GM18507 (cell line): ENCODE data around the gene CDK15.

Experiments
- DNase-seq: peaks from one replicate; pipeline ENCODE4 v3.0.0; 2011; ENCODE audit warnings: low read depth; ENCODE audit not compliant: insufficient read length; ENCODE audit errors: extremely low spot score
- FAIRE-seq: peaks from 2 replicates; lab custom pipeline; 2011; peaks lifted over from hg19 to GRCh38; lab: Jason Lieb, UNC

The CDK15 gene

GRCh38 chr2:201925056-201925455 lies 118.7 kb downstream of the CDK15 start:
- DNase-seq = no peak
- no peak for FAIRE-seq

GRCh38 chr2:201926067-201926466 lies 119.7 kb downstream of the CDK15 start:
- FAIRE-seq = no peak

GRCh38 chr2:201928363-201928762 lies 122.0 kb downstream of the CDK15 start:
- DNase-seq (no peak), FAIRE-seq (no peak)

More at GRCh38 chr2:201926067-201926466, 119.7 kb downstream of the CDK15 start:
- DNase-seq = no peak

- no peak for DNase-seq
Observed at GRCh38 chr2:201929281-201930026, 123.1 kb downstream of the CDK15 start.

GRCh38 chr2:201930043-201930442 lies 123.7 kb downstream of the CDK15 start:
- FAIRE-seq (no peak), DNase-seq (no peak)

More at GRCh38 chr2:201929281-201930026, 123.1 kb downstream of the CDK15 start:
- FAIRE-seq = no peak

- DNase-seq = no peak
- no peak for FAIRE-seq
Observed at GRCh38 chr2:201930831-201931230, 124.5 kb downstream of the CDK15 start.

- DNase-seq (no peak), FAIRE-seq (no peak)
Observed at GRCh38 chr2:201931475-201931874, 125.1 kb downstream of the CDK15 start.

GRCh38 chr2:201931951-201932350 lies 125.6 kb downstream of the CDK15 start:
- DNase-seq (no peak), FAIRE-seq (no peak)

GRCh38 chr2:201932511-201932910 lies 126.2 kb downstream of the CDK15 start:
- no peak for DNase-seq
- FAIRE-seq = no peak

GRCh38 chr2:201933792-201934237 lies 127.5 kb downstream of the CDK15 start:
- FAIRE-seq (no peak), DNase-seq (no peak)

- FAIRE-seq (no peak), DNase-seq (no peak)
Observed at GRCh38 chr2:201936817-201937216, 130.5 kb downstream of the CDK15 start.

- DNase-seq = no peak
Observed at GRCh38 chr2:201937343-201937742, 131.0 kb downstream of the CDK15 start.

GRCh38 chr2:201938156-201938775 lies 131.9 kb downstream of the CDK15 start:
- DNase-seq = no peak
- FAIRE-seq = no peak

More at GRCh38 chr2:201937343-201937742, 131.0 kb downstream of the CDK15 start:
- no peak for FAIRE-seq

- no peak for FAIRE-seq
- no peak for DNase-seq
Observed at GRCh38 chr2:201938781-201939180, 132.4 kb downstream of the CDK15 start.

GRCh38 chr2:201939453-201939941 lies 133.2 kb downstream of the CDK15 start:
- no peak for DNase-seq
- no peak for FAIRE-seq

- DNase-seq (no peak), FAIRE-seq (no peak)
Observed at GRCh38 chr2:201942531-201942930, 136.2 kb downstream of the CDK15 start.
